HFFc6 (cell line): ENCODE results near the gene ZACN. TPM values are rescaled to one million over a fixed set of nuclear protein-coding genes. Genes with fewer than 3 reads are reported as not detected.

ENCODE experiments used
- DNase-seq: peaks from one replicate; pipeline ENCODE4 v3.0.0-alpha.2; 2018
- H3K27ac Mint-ChIP-seq: 2 replicates; pipeline ENCODE4 v1.8.0; 2020; ENCODE audit warnings: mild to moderate bottlenecking, mixed read lengths
- H3K27me3 Mint-ChIP-seq: 2 replicates; pipeline ENCODE4 v1.8.0; 2021; ENCODE audit warnings: mild to moderate bottlenecking, moderate library complexity, mixed read lengths; ENCODE audit not compliant: insufficient read depth
- H3K36me3 Mint-ChIP-seq: 2 replicates; pipeline ENCODE4 v1.8.0; 2021; ENCODE audit warnings: low read depth, mixed read lengths
- H3K4me1 Mint-ChIP-seq: 2 replicates; pipeline ENCODE4 v1.8.0; 2020; ENCODE audit warnings: low read depth, mixed read lengths
- H3K4me3 Mint-ChIP-seq: 2 replicates; pipeline ENCODE4 v1.8.0; 2020; ENCODE audit warnings: mild to moderate bottlenecking, moderate library complexity, mixed read lengths
- H3K9me3 Mint-ChIP-seq: 2 replicates; pipeline ENCODE4 v1.8.0; 2020; ENCODE audit warnings: mild to moderate bottlenecking, mixed read lengths
- CTCF ChIP-seq: fragments of 200-600 bp; sonication (generic); IDR thresholded peaks from 2 replicates; pipeline ENCODE4 v1.5.0; 2021; ENCODE audit warnings: antibody characterized with exemption, mild to moderate bottlenecking
- total RNA-seq, 6 experiments: library from RNA; stranded (reverse); fragmentation: NEBNext Ultra II Directional; extraction: Animal tissue kit (Norgen Biotek cat#: 25700); gene quantifications; 2 replicates in 1 of 6; 3 replicates in 5 of 6; pipeline ENCODE4 v1.2.3, GENCODE V29; 2021

The ZACN gene
- total RNA-seq, 6 experiments from 2014 or later = 0.23 to 0.26 TPM; not detected in 4

- H3K27me3 Mint-ChIP-seq = no peaks in the 10 kb centered on the region
- H3K4me1 Mint-ChIP-seq = no peaks in the 10 kb centered on the region
- DNase-seq = no peak
- H3K36me3 Mint-ChIP-seq = peaks cover 29% of the 10 kb centered on the region
- H3K27ac Mint-ChIP-seq = no peak overlapping the region
- H3K9me3 Mint-ChIP-seq = no peaks in the 10 kb centered on the region
- H3K4me3 Mint-ChIP-seq = no peak overlapping the region
- no peak for TF ChIP-seq CTCF
Measured at GRCh38 chr17:76063875-76064546, 15.0 kb upstream of the ZACN start.

- H3K27me3 Mint-ChIP-seq = no peaks in the 10 kb centered on the region
- DNase-seq = no peak
- peaks cover 23% of the 10 kb centered on the region for H3K36me3 Mint-ChIP-seq
- H3K4me3 Mint-ChIP-seq = no peak overlapping the region
- H3K4me1 Mint-ChIP-seq = peaks cover 7% of the 10 kb centered on the region
- no peak overlapping the region for H3K27ac Mint-ChIP-seq
- H3K9me3 Mint-ChIP-seq = no peaks in the 10 kb centered on the region
- TF ChIP-seq CTCF = no peak
Measured at GRCh38 chr17:76065775-76066174, 13.2 kb upstream of the ZACN start.

GRCh38 chr17:76071531-76072147 lies 7.3 kb upstream of the ZACN start:
- H3K4me1 Mint-ChIP-seq = peaks cover 26% of the 10 kb centered on the region
- no peak for DNase-seq
- H3K9me3 Mint-ChIP-seq = no peaks in the 10 kb centered on the region
- H3K4me3 Mint-ChIP-seq = peak overlapping the region; percentile 98
- peaks cover 20% of the 10 kb centered on the region for H3K27me3 Mint-ChIP-seq
- no peak for TF ChIP-seq CTCF
- H3K36me3 Mint-ChIP-seq = peaks cover 12% of the 10 kb centered on the region
- peak overlapping the region; percentile 86 for H3K27ac Mint-ChIP-seq

- H3K9me3 Mint-ChIP-seq = no peaks in the 10 kb centered on the region
- peaks cover 26% of the 10 kb centered on the region for H3K4me1 Mint-ChIP-seq
- no peak for TF ChIP-seq CTCF
- peak; percentile 91 for DNase-seq
- peak within 1 kb of the TSS; percentile 86 for H3K27ac Mint-ChIP-seq
- peaks cover 8% of the 10 kb centered on the region for H3K36me3 Mint-ChIP-seq
- H3K27me3 Mint-ChIP-seq = peaks cover 26% of the 10 kb centered on the region
- peak within 1 kb of the TSS; percentile 98 for H3K4me3 Mint-ChIP-seq
Measured at GRCh38 chr17:76072148-76072858, 6.7 kb upstream of the ZACN start, which contains the start of gene SRP68. TSS of gene SRP68 (minus strand) at chr17:76072517. CDS start at chr17:76072491, 26 bp downstream.

GRCh38 chr17:76074390-76075363 lies 4.3 kb upstream of the ZACN start, which contains the start of gene GALR2:
TSS of gene GALR2 (plus strand) at chr17:76074781. CDS start at chr17:76074884, 103 bp downstream.
- Mint-ChIP-seq H3K4me3 (no peak within 1 kb of the TSS), H3K36me3 (peaks cover 8% of the 10 kb centered on the region), H3K27me3 (peaks cover 50% of the 10 kb centered on the region), H3K27ac (no peak within 1 kb of the TSS), H3K4me1 (peaks cover 26% of the 10 kb centered on the region), H3K9me3 (no peaks in the 10 kb centered on the region)
- TF ChIP-seq CTCF = no peak
- no peak for DNase-seq
